CD4-positive, alpha-beta T cell treated with Interleukin-15 for 4 hours (primary cell): ENCODE data around the gene MAB21L4.

ENCODE experiments used
- DNase-seq: peaks from one replicate; pipeline ENCODE4 v3.0.0-alpha.2; 2020; ENCODE audit warnings: low spot score

Gene MAB21L4

GRCh38 chr2:240895656-240896388, at the start of gene MAB21L4:
Gene MAB21L4, minus strand, starts transcription at chr2:240896156. Its CDS starts 159 bp downstream, at chr2:240895997.
- DNase-seq, result no peak

GRCh38 chr2:240936106-240936505, 40.1 kb upstream of the MAB21L4 start:
- DNase-seq, result no peak

GRCh38 chr2:240935103-240935876, 39.3 kb upstream of the MAB21L4 start:
- DNase-seq, result no peak

GRCh38 chr2:240934701-240935102, 38.7 kb upstream of the MAB21L4 start:
- DNase-seq, result no peak

GRCh38 chr2:240933966-240934700, 38.2 kb upstream of the MAB21L4 start:
- no peak for DNase-seq

GRCh38 chr2:240933048-240933965, 37.4 kb upstream of the MAB21L4 start:
- no peak for DNase-seq

- no peak for DNase-seq
Observed at GRCh38 chr2:240932724-240933047, 36.7 kb upstream of the MAB21L4 start.

GRCh38 chr2:240932001-240932723, 36.2 kb upstream of the MAB21L4 start:
- DNase-seq, result no peak

GRCh38 chr2:240931319-240931949, 35.5 kb upstream of the MAB21L4 start:
- no peak for DNase-seq

GRCh38 chr2:240930631-240931318, 34.8 kb upstream of the MAB21L4 start:
- no peak for DNase-seq

- no peak for DNase-seq
Observed at GRCh38 chr2:240930096-240930630, 34.2 kb upstream of the MAB21L4 start.

- DNase-seq, result no peak
Observed at GRCh38 chr2:240929364-240930095, 33.6 kb upstream of the MAB21L4 start.

- no peak for DNase-seq
Observed at GRCh38 chr2:240928476-240929363, 32.8 kb upstream of the MAB21L4 start.

- no peak for DNase-seq
Observed at GRCh38 chr2:240927390-240927781, 31.4 kb upstream of the MAB21L4 start.

- DNase-seq, result no peak
Observed at GRCh38 chr2:240926516-240927389, 30.8 kb upstream of the MAB21L4 start.

- DNase-seq, result no peak
Observed at GRCh38 chr2:240925568-240926515, 29.9 kb upstream of the MAB21L4 start.
